Right lobe of liver (tissue), 6 donors: Measurements from ENCODE around the gene COPG1. TPM values are rescaled to one million over a fixed set of nuclear protein-coding genes. Genes with fewer than 3 reads are reported as not detected.

Experiments used
- ATAC-seq, 4 donors: fragments of 200-7000 bp; cut with Tn5 transposase; one replicate each; pipeline ENCODE4 v1.9.1; 2020; ENCODE audit warnings: mild to moderate bottlenecking in 4 of 4, moderate library complexity in 4 of 4
- DNase-seq, 3 donors: peaks; one replicate each; pipeline ENCODE4 v3.0.0-alpha.2; 2020
- H3K27ac ChIP-seq, 3 donors: fragments of 200-600 bp; one replicate each; pipeline ENCODE4 v1.8.0; 2022
- H3K27me3 ChIP-seq, 2 donors: fragments of 200-600 bp; one replicate each; pipeline ENCODE4 v1.8.0; 2022
- H3K36me3 ChIP-seq, 4 donors: fragments of 200-600 bp; sonication (generic) in 1 of 4; one replicate each; pipeline versions ENCODE4 v1.5.1 to v1.8.0; 2017 to 2022; ENCODE audit warnings: control low read depth in 1 of 4
- H3K4me1 ChIP-seq, 4 donors: fragments of 200-600 bp; sonication (generic) in 1 of 4; one replicate each; pipeline versions ENCODE4 v1.5.1 to v1.8.0; 2017 to 2022; ENCODE audit warnings: control low read depth in 1 of 4
- H3K4me3 ChIP-seq, 3 donors: fragments of 200-600 bp; one replicate each; pipeline ENCODE4 v1.8.0; 2022
- H3K9me3 ChIP-seq, 4 donors: fragments of 200-600 bp; sonication (generic) in 1 of 4; one replicate each; pipeline versions ENCODE4 v1.5.1 to v1.8.0; 2017 to 2022; ENCODE audit warnings: control low read depth in 1 of 4
- POLR2A ChIP-seq: fragments of 450-650 bp; IDR thresholded peaks from one replicate; pipeline ENCODE4 v1.6.1; 2017; ENCODE audit warnings: antibody characterized with exemption, mild to moderate bottlenecking
- WGBS: methylation state at CpG from one replicate; pipeline ENCODE4 v1.1.6; 2018; ENCODE audit warnings: low coverage, low lambda C conversion rate; ENCODE audit not compliant: insufficient coverage; ENCODE audit errors: missing lambda C conversion rate; 5-methylcytosine and 5-hydroxymethylcytosine counted together
- intact Hi-C, 2 donors: fragments of 100-400 bp; cut with DNase I; formaldehyde crosslinking; loops; one replicate each; pipeline versions ENCODE4 v1.11.2 to v1.14.1; 2022
- total RNA-seq, 6 experiments: library from RNA; depleted of rRNA in 2 of 6; stranded (reverse); fragments of >200 nt in 2 of 6; fragmentation: NEBNext Ultra II Directional in 3 of 6; extraction: Animal tissue kit (Norgen Biotek cat#: 25700) in 3 of 6; gene quantifications; one replicate each; pipeline versions ENCODE4 v1.1.0 to v1.2.4, GENCODE V29; 2016 to 2023
- TF ChIP-seq, protein P1 (sequence below), 4 donors: fragments of 200-600 bp in 3 of 4; fragments of 450-650 bp in 1 of 4; IDR thresholded peaks; one replicate each; pipeline versions ENCODE4 v1.5.1 to v1.8.0; 2016 to 2022; ENCODE audit warnings: antibody characterized with exemption in 4 of 4, mild to moderate bottlenecking in 2 of 4
- donor health status: DM: no; HTN: yes; CAD: no.
- donor health status: DM: no; HTN: no; CAD: no.
- donor health status: DM: no; HTN: no; CAD: no.
- donor health status: DM: no; HTN: yes; CAD: no.
- donor health status: DM: no; HTN: yes; CAD: no.

Gene COPG1
- total RNA-seq, 6 experiments from 2014 or later, result 75.9 to 140 (median 119) TPM

DNA sequence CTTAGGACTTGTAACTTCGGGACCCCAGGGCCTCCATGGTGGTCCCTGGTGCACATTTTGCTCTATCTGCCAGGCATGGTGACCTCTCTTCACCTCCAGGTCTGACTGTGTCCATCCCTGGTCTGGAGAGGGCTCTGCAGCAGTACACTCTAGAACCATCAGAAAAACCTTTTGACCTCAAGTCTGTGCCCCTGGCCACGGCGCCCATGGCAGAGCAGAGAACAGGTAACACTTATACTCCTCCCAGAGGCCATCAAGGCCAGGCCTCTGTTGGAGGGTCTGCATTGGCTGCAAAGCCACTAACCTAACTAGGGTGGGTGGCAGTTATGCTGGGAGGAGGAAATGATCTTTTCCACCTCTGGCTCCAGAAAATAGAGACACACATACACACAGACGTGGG lies 19.0 kb downstream of the COPG1 start:
- Histone ChIP-seq H3K27me3 (no peaks in the 10 kb centered on the region), H3K4me1 (no peaks in the 10 kb centered on the region), H3K36me3 (peaks cover 30 to 99% (median 64%) of the 10 kb centered on the region in 4 donors), H3K4me3 (no peak overlapping the region), H3K27ac (no peak overlapping the region), H3K9me3 (no peaks in the 10 kb centered on the region)
- 100% methylated on average over 3 of the region's 4 CpGs for WGBS
- ATAC-seq, result no peak
- intact Hi-C loops, result no loop called here
- DNase-seq, result peak in 1 of 3 donors; percentile 20
- TF ChIP-seq, protein P1, sequence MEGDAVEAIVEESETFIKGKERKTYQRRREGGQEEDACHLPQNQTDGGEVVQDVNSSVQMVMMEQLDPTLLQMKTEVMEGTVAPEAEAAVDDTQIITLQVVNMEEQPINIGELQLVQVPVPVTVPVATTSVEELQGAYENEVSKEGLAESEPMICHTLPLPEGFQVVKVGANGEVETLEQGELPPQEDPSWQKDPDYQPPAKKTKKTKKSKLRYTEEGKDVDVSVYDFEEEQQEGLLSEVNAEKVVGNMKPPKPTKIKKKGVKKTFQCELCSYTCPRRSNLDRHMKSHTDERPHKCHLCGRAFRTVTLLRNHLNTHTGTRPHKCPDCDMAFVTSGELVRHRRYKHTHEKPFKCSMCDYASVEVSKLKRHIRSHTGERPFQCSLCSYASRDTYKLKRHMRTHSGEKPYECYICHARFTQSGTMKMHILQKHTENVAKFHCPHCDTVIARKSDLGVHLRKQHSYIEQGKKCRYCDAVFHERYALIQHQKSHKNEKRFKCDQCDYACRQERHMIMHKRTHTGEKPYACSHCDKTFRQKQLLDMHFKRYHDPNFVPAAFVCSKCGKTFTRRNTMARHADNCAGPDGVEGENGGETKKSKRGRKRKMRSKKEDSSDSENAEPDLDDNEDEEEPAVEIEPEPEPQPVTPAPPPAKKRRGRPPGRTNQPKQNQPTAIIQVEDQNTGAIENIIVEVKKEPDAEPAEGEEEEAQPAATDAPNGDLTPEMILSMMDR (IDR thresholded peaks at IDR 0.05), result no peak
- TF ChIP-seq POLR2A, result no peak

- H3K27ac ChIP-seq, result no peak overlapping the region
- peaks cover 29 to 98% (median 67%) of the 10 kb centered on the region in 4 donors for H3K36me3 ChIP-seq
- H3K27me3 ChIP-seq, result no peaks in the 10 kb centered on the region
- ATAC-seq (no peak), DNase-seq (peak in 1 of 3 donors; percentile 38)
- intact Hi-C loops, result no loop called here
- H3K9me3 ChIP-seq, result no peaks in the 10 kb centered on the region
- H3K4me1 ChIP-seq, result no peaks in the 10 kb centered on the region
- 98% methylated on average over 5 of the region's 11 CpGs for WGBS
- TF ChIP-seq, protein P1 (IDR thresholded peaks at IDR 0.05), result no peak
- TF ChIP-seq POLR2A, result no peak
- no peak overlapping the region for H3K4me3 ChIP-seq
These were observed 22.3 kb downstream of the COPG1 start for GRCh38 chr3:129271674-129272073.

- WGBS, result 80% methylated on average over 2 of the region's 2 CpGs
- ATAC-seq, result no peak
- peaks cover 0 to 21% (median 8%) of the 10 kb centered on the region in 4 donors for H3K4me1 ChIP-seq
- no peak for TF ChIP-seq POLR2A
- TF ChIP-seq, protein P1 (IDR thresholded peaks at IDR 0.05), result no peak
- intact Hi-C loops, result no loop called here
- no peak overlapping the region for H3K4me3 ChIP-seq
- H3K9me3 ChIP-seq, result no peaks in the 10 kb centered on the region
- H3K27me3 ChIP-seq, result no peaks in the 10 kb centered on the region
- H3K27ac ChIP-seq, result no peak overlapping the region
- peaks cover 0 to 61% (median 31%) of the 10 kb centered on the region in 4 donors for H3K36me3 ChIP-seq
- DNase-seq, result no peak
These were observed 27.0 kb downstream of the COPG1 start for GRCh38 chr3:129276385-129276784.

DNA sequence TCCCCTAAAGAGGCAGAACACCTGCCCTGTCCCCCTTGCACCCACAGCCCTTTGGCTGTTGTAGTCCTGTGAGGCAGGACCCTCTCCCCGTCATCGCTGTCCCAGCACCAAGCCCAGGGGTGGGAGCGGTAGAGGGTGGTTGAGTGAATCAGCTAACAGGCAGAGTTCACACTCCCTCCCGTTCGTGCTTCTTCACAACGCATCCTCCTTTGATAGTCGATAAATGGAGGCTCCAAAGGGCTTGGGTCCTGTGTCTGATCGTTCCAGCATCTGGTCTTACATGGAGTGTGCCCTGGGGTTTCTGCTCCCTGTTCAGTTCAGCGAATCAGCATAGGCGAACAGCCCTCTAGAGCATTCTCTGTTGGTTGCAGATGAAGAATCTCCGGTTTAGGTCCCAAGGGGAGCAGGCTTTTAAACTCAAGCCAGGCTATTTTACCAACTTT lies 28.4 kb downstream of the COPG1 start:
- H3K4me1 ChIP-seq, result peaks cover 0 to 29% (median 13%) of the 10 kb centered on the region in 4 donors
- TF ChIP-seq POLR2A, result no peak
- TF ChIP-seq, protein P1 (IDR thresholded peaks at IDR 0.05), result no peak
- peak overlapping the region in 2 of 3 donors; percentile 81 to 85 for H3K4me3 ChIP-seq
- H3K36me3 ChIP-seq, result peaks cover 0 to 47% (median 25%) of the 10 kb centered on the region in 4 donors
- intact Hi-C loops, result no loop called here
- WGBS, result 73% methylated on average over 6 of the region's 11 CpGs
- DNase-seq (no peak), ATAC-seq (no peak)
- H3K9me3 ChIP-seq, result no peaks in the 10 kb centered on the region
- H3K27ac ChIP-seq, result peak overlapping the region; percentile 97
- no peaks in the 10 kb centered on the region for H3K27me3 ChIP-seq
